Kidney (tissue), 14 donors: Measurements from ENCODE around the gene CASQ1. TPM values are rescaled to one million over a fixed set of nuclear protein-coding genes. Genes with fewer than 3 reads are reported as not detected.
A peak's percentile ranks its signal among the peaks of the same experiment; 100 is the strongest.

Experiments used
- DNase-seq, 5 donors: peaks; one replicate each; pipeline ENCODE4 v3.0.0-alpha.2; 2013 to 2020
- FAIRE-seq: peaks from 2 replicates; lab custom pipeline; 2012; peaks lifted over from hg19 to GRCh38; lab: Jason Lieb, UNC
- H3K27ac ChIP-seq, 2 donors: one replicate each; pipeline ENCODE4 v1.7.0; 2013; ENCODE audit warnings: low read depth in 2 of 2, low read length in 2 of 2, inconsistent platforms in 1 of 2
- H3K27me3 ChIP-seq: one replicate; pipeline ENCODE4 v1.7.1; 2013; ENCODE audit warnings: low read length, inconsistent platforms; ENCODE audit not compliant: control insufficient read depth, insufficient read depth
- H3K36me3 ChIP-seq, 3 donors: one replicate each; pipeline versions ENCODE4 v1.7.0 to v1.7.1; 2013; ENCODE audit warnings: low read length in 3 of 3, control low read depth in 1 of 3, inconsistent platforms in 1 of 3; ENCODE audit not compliant: insufficient read depth in 3 of 3, control insufficient read depth in 2 of 3
- H3K4me1 ChIP-seq, 3 donors: one replicate each; pipeline versions ENCODE4 v1.7.0 to v1.7.1; 2013; ENCODE audit warnings: low read length in 3 of 3, inconsistent platforms in 1 of 3, low read depth in 1 of 3; ENCODE audit not compliant: control insufficient read depth in 2 of 3, insufficient read depth in 2 of 3
- H3K4me3 ChIP-seq, 3 donors: one replicate each; pipeline versions ENCODE4 v1.7.0 to v1.8.1; 2013; ENCODE audit warnings: low read length in 3 of 3, control low read depth in 1 of 3, inconsistent platforms in 1 of 3
- H3K9ac ChIP-seq, 3 donors: one replicate each; pipeline versions ENCODE4 v1.7.0 to v1.7.1; 2013; ENCODE audit warnings: low read length in 3 of 3, control low read depth in 1 of 3, inconsistent platforms in 1 of 3
- H3K9me3 ChIP-seq, 3 donors: one replicate each; pipeline versions ENCODE4 v1.7.0 to v1.7.1; 2013; ENCODE audit warnings: low read length in 3 of 3, control low read depth in 1 of 3, inconsistent platforms in 1 of 3; ENCODE audit not compliant: control insufficient read depth in 2 of 3, insufficient read depth in 1 of 3
- CTCF ChIP-seq: IDR thresholded peaks from 3 replicates; pipeline ENCODE4 v1.5.1; 2012; ENCODE audit warnings: mild to moderate bottlenecking, moderate library complexity, borderline replicate concordance; ENCODE audit not compliant: insufficient read depth; ENCODE audit errors: extremely low read depth
- intact Hi-C: fragments of 100-400 bp; cut with DNase I; formaldehyde crosslinking; loops from one replicate; pipeline ENCODE4 v1.11.1; 2022
- polyA plus RNA-seq: library from polyadenylated mRNA; stranded (reverse); fragments of 350-450 nt; fragmentation: Illumina TruSeq; extraction: RNeasy Lipid Tissue Mini Kit (QIAGEN cat#74804); gene quantifications from one replicate; pipeline ENCODE4 v1.2.3, GENCODE V29; 2014; ENCODE audit warnings: low read depth, low replicate concordance; ENCODE audit not compliant: insufficient read depth
- total RNA-seq: library from RNA; stranded (reverse); fragmentation: NEBNext Ultra II Directional; extraction: Animal tissue kit (Norgen Biotek cat#: 25700); gene quantifications from one replicate; pipeline ENCODE4 v1.2.1, GENCODE V29; 2021
- donor health status: control.
- donor health status: control.
- donor health status: control.
- donor health status: control.
- donor health status: control.
- donor health status: DM: yes; HTN: yes; CAD: no.
- donor health status: Normal renal cell carcinoma (clear cell type).

CASQ1 gene
- total and polyA plus RNA-seq, 2 donors from 2014 or later, result 0.57 TPM; not detected in 1

GRCh38 chr1:160188341-160188740, 2.0 kb upstream of the CASQ1 start:
- DNase-seq (peak in 2 of 5 donors; percentile 25 to 59), FAIRE-seq (no peak)
- H3K4me1 ChIP-seq, result peaks cover 2 to 3% (median 2%) of the 10 kb centered on the region in 3 donors
- H3K27me3 ChIP-seq, result no peaks in the 10 kb centered on the region
- intact Hi-C loops, result no loop called here
- no peaks in the 10 kb centered on the region for H3K36me3 ChIP-seq
- H3K9me3 ChIP-seq, result no peaks in the 10 kb centered on the region
- no peak overlapping the region for H3K9ac ChIP-seq
- TF ChIP-seq CTCF, result no peak
- H3K27ac ChIP-seq, result no peak overlapping the region
- H3K4me3 ChIP-seq, result no peak overlapping the region

DNA sequence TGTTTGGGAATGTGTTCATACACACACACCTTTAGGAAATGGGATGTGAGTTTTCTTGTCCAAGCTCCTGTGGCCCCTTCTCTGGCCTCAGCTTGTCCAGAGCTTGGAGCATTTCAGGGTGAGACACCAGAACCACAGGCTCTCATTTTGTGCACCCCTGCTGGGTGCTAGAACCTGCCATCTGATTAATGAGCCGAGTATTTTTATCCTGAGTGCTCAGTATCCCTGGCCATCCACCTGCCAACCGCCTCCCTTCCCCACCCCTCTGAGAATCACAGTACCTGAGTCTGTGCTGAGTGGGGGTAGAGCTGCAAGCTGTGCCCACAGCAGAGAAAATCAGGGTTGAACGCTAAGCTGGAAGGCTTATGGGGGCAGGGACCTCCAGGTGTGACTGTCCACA, 1.4 kb downstream of the CASQ1 start:
- DNase-seq (no peak), FAIRE-seq (no peak)
- Histone ChIP-seq H3K27ac (no peak overlapping the region), H3K9ac (no peak overlapping the region), H3K27me3 (peaks cover 4% of the 10 kb centered on the region), H3K4me1 (peaks cover 2 to 5% (median 3%) of the 10 kb centered on the region in 3 donors), H3K4me3 (no peak overlapping the region), H3K36me3 (no peaks in the 10 kb centered on the region), H3K9me3 (peaks cover 0 to 4% (median 0%) of the 10 kb centered on the region in 3 donors)
- intact Hi-C loops, result loop anchor here (10.0 kb wide), 1 partner anchor 103 kb away; no protein-coding TSS in a partner anchor
- TF ChIP-seq CTCF, result no peak

- Histone ChIP-seq H3K4me1 (peaks cover 2 to 5% (median 3%) of the 10 kb centered on the region in 3 donors), H3K9ac (no peak overlapping the region), H3K27me3 (peaks cover 4% of the 10 kb centered on the region), H3K9me3 (peaks cover 0 to 4% (median 0%) of the 10 kb centered on the region in 3 donors), H3K36me3 (no peaks in the 10 kb centered on the region), H3K4me3 (no peak overlapping the region), H3K27ac (no peak overlapping the region)
- FAIRE-seq, result no peak
- DNase-seq, result no peak
- intact Hi-C loops, result loop anchor here (10.0 kb wide), 1 partner anchor 103 kb away; no protein-coding TSS in a partner anchor
- TF ChIP-seq CTCF, result no peak
Measured at GRCh38 chr1:160192234-160192633, 1.9 kb downstream of the CASQ1 start.
